SU-DHL-6 (cell line): Measurements from ENCODE around the gene ACSL4.

Experiments used
- CTCF ChIP-seq: fragments of 200-600 bp; sonication (generic); IDR thresholded peaks from one replicate; pipeline ENCODE4 v1.5.1; 2017; ENCODE audit warnings: antibody characterized with exemption, mild to moderate bottlenecking, low read length, moderate library complexity; ENCODE audit not compliant: insufficient read depth, poor library complexity, severe bottlenecking
- EZH2phosphoT487 ChIP-seq: fragments of 200-600 bp; sonication (generic), shearing (Covaris generic); conservative IDR thresholded peaks from 2 replicates; pipeline ENCODE4 v1.6.1; 2018; ENCODE audit warnings: mild to moderate bottlenecking, antibody characterized with exemption, low read length, moderate library complexity, mixed read lengths

GRCh38 chrX:109733613-109734083, 591 bp upstream of the ACSL4 start:
- no peak for TF ChIP-seq CTCF
- no peak for TF ChIP-seq EZH2phosphoT487
